Measurements from ENCODE around the gene SNCAIP.

GRCh38 chr5:122430319-122430586 is 118.2 kb downstream of the SNCAIP start:
- TF ChIP-seq CTCF (IDR thresholded peaks at IDR 0.05; ENCODE audit: insufficient read depth, low read length, poor library complexity, severe bottlenecking) (no peak), EZH2phosphoT487 (conservative IDR thresholded peaks at IDR 0.05; ENCODE audit: low read length) (no peak)
